CD4-positive, alpha-beta T cell treated with Interleukin-12 subunit alpha and Interleukin-12 subunit beta, for 1 hour (primary cell): Measurements from ENCODE around the gene POTED.
"Not testable (repeated sequence)": the region's sequence is repeated elsewhere in the genome, so short reads cannot be mapped to it uniquely, and the experiment has no call there.

Source experiments
- DNase-seq: peaks from one replicate; pipeline ENCODE4 v3.0.0-alpha.2; 2020

Gene POTED

DNA sequence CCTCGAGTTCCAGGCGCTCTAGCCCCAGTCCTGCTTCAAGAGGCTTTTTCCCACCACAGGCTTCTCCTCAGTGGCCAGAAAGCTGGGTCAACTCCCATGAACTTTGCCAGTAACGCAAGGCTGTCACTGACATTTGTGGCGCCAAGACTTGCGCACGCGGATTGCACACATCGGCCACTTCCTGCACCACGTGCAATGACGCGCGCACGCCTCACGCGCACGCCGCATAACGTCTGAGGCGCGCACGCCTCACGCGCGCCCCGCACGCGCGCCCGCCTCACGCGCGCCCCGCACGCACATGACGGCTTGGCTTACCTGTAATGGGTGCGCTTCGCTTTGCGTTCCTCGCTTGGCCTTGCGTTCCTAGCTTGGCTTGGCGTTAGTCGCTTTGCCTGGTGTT, at the start of gene POTED:
Gene POTED, plus strand, starts transcription at position 301 of the 400 bp plus-strand sequence. CDS start 452 bp downstream, outside the sequence.
- DNase-seq, result not testable (repeated sequence)

GRCh38 chr21:13650101-13650500, 40.5 kb downstream of the POTED start:
- DNase-seq, result not testable (repeated sequence)

- not testable (repeated sequence) for DNase-seq
Observed at GRCh38 chr21:13651746-13652145, 42.2 kb downstream of the POTED start.
